Esophagus mucosa (tissue), 1 donor: ENCODE data around the gene NLRP5. TPM values are rescaled to one million over a fixed set of nuclear protein-coding genes. Genes with fewer than 3 reads are reported as not detected.
"Not testable (repeated sequence)": the region's sequence is repeated elsewhere in the genome, so short reads cannot be mapped to it uniquely, and the experiment has no call there.

Source experiments
- ATAC-seq: fragments of 200-7000 bp; cut with Tn5 transposase; one replicate; pipeline ENCODE4 v1.9.1; 2020
- total RNA-seq: library from RNA; stranded (reverse); gene quantifications from one replicate; pipeline ENCODE4 v1.2.4, GENCODE V29; 2023
- donor health status: DM: yes; HTN: yes; CAD: no.

The NLRP5 gene
- total RNA-seq, 1 donor from 2014 or later = not detected

GRCh38 chr19:56079609-56080008, 93.0 kb downstream of the NLRP5 start:
- no peak for ATAC-seq

GRCh38 chr19:56080669-56081401, 94.3 kb downstream of the NLRP5 start:
- peak; percentile 61 for ATAC-seq

- ATAC-seq = no peak
Measured at GRCh38 chr19:56083668-56084067, 97.1 kb downstream of the NLRP5 start.

GRCh38 chr19:56084835-56085536, 98.4 kb downstream of the NLRP5 start:
- no peak for ATAC-seq

- no peak for ATAC-seq
Measured at GRCh38 chr19:56085571-56086275, 99.1 kb downstream of the NLRP5 start.

- ATAC-seq = no peak
Measured at GRCh38 chr19:56086671-56087430, 100.3 kb downstream of the NLRP5 start.

- ATAC-seq = no peak
Measured at GRCh38 chr19:56087647-56088496, 101.3 kb downstream of the NLRP5 start.

- no peak for ATAC-seq
Measured at GRCh38 chr19:56088497-56089215, 102.1 kb downstream of the NLRP5 start.

GRCh38 chr19:56089344-56089743, 102.8 kb downstream of the NLRP5 start:
- no peak for ATAC-seq

- peak; percentile 81 for ATAC-seq
Measured at GRCh38 chr19:56091066-56091490, 104.5 kb downstream of the NLRP5 start.

GRCh38 chr19:56091751-56092546, 105.4 kb downstream of the NLRP5 start:
- ATAC-seq = no peak

- ATAC-seq = no peak
Measured at GRCh38 chr19:56092685-56093631, 106.4 kb downstream of the NLRP5 start.

GRCh38 chr19:56094449-56094848, 107.9 kb downstream of the NLRP5 start:
- no peak for ATAC-seq

- ATAC-seq = no peak
Measured at GRCh38 chr19:56096665-56097064, 110.1 kb downstream of the NLRP5 start.

- ATAC-seq = no peak
Measured at GRCh38 chr19:56097306-56097705, 110.7 kb downstream of the NLRP5 start.

- no peak for ATAC-seq
Measured at GRCh38 chr19:56097776-56098175, 111.2 kb downstream of the NLRP5 start.

- not testable (repeated sequence) for ATAC-seq
Measured at GRCh38 chr19:56098237-56098636, 111.7 kb downstream of the NLRP5 start.

- ATAC-seq = no peak
Measured at GRCh38 chr19:56098731-56099568, 112.4 kb downstream of the NLRP5 start.
